Mucosa of rectum (tissue), 2 donors: ENCODE data around the gene SELENBP1.
A peak's percentile ranks its signal among the peaks of the same experiment; 100 is the strongest.

Experiments
- H3K27ac ChIP-seq, 2 donors: one replicate each; pipeline ENCODE4 v1.7.0; 2013; ENCODE audit warnings: inconsistent platforms in 2 of 2, low read depth in 2 of 2, low read length in 2 of 2
- H3K27me3 ChIP-seq, 2 donors: one replicate each; pipeline ENCODE4 v1.7.0; 2013; ENCODE audit warnings: low read length in 2 of 2; ENCODE audit not compliant: control insufficient read depth in 2 of 2, insufficient read depth in 2 of 2
- H3K36me3 ChIP-seq, 2 donors: one replicate each; pipeline ENCODE4 v1.7.0; 2013; ENCODE audit warnings: low read length in 2 of 2; ENCODE audit not compliant: control insufficient read depth in 2 of 2, insufficient read depth in 2 of 2
- H3K4me1 ChIP-seq, 2 donors: one replicate each; pipeline ENCODE4 v1.7.0; 2013; ENCODE audit warnings: low read length in 2 of 2, mild to moderate bottlenecking in 1 of 2; ENCODE audit not compliant: control insufficient read depth in 2 of 2, insufficient read depth in 2 of 2
- H3K4me3 ChIP-seq, 2 donors: one replicate each; pipeline ENCODE4 v1.7.0; 2013; ENCODE audit warnings: low read length in 2 of 2
- H3K9ac ChIP-seq, 2 donors: one replicate each; pipeline ENCODE4 v1.7.0; 2013; ENCODE audit warnings: low read length in 2 of 2, low read depth in 1 of 2, mild to moderate bottlenecking in 1 of 2
- H3K9me3 ChIP-seq, 2 donors: one replicate each; pipeline ENCODE4 v1.7.0; 2013; ENCODE audit warnings: low read length in 2 of 2; ENCODE audit not compliant: control insufficient read depth in 2 of 2
- donor health status: healthy.
- donor health status: Normal muscosa, but diverticular disease.

SELENBP1 gene

DNA sequence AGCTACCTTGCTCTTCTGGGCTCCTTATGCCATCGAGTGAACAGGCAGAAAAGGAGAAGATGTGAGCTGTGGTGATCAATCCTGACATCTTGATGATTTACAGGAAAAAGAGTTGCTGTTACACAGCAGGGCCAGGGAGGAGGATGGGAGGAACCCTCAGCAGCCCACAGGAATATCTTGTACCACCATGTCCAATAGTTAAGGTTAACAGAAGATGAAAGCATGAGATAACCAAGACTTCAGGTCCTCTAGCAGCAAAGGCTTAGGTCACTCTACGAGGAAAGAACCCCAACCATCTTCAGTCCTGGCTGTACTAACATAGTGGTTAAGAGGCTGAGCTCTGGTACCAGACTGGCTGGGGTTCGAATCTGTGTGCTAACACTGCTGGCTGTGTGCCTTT, 12.1 kb upstream of the SELENBP1 start:
- H3K4me1 ChIP-seq: peaks cover 0 to 7% of the 10 kb centered on the region in 2 donors
- no peaks in the 10 kb centered on the region for H3K36me3 ChIP-seq
- no peak overlapping the region for H3K4me3 ChIP-seq
- no peak overlapping the region for H3K27ac ChIP-seq
- no peaks in the 10 kb centered on the region for H3K27me3 ChIP-seq
- no peaks in the 10 kb centered on the region for H3K9me3 ChIP-seq
- no peak overlapping the region for H3K9ac ChIP-seq

DNA sequence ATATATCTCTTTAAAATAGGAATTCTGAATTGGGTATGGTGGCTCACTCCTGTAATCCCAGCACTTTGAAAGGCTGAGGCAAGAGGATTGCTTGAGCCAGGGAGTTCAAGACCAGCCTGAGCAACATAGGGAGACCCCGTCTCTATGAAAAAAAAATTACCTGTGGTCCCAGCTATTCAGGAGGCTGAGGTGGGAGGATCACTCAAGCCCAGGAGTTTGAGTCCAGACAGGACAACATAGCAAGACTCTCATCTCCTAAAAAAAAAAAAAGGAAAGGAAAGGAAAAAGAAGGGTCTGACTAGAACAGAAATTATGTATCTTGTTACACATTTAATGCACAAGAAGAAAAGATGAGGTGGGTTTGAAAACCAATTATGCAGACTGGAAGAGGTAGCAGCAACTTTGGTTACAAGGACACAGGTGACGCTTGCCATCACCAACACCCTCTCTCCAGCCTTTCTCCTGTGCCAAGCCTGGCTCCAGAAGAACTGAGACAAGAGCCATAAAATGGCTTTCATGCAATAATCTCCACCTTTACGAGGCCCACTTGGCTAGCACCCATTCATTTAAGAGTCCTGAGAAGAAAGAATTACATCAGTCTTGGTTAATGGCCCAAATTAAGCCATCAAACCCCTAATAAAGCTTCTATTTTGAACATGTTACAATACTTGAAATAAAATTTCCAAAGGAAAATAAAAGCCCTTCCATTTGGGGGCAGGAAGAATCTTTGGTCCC, 4.8 kb upstream of the SELENBP1 start:
- H3K27me3 ChIP-seq: no peaks in the 10 kb centered on the region

DNA sequence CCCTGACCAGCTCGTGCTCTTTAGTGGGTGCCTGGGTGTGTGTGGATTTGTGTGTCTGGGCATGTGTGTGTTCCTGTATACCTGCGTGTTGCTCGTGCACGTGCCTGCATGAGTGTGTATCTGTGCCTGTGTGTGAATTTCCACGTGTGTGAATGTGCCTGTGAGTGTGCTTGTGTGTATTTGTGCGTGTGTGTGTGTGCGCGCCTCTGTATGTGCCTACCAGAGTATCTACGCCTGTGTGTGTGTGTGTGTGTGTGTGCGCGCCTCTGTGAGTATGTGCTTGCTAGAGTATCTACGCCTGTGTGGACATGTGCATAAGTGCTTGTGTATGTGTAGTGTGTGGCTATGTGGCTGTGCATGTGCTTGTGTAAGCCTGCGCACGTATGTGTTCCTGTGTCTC, 691 bp upstream of the SELENBP1 start:
- Histone ChIP-seq H3K4me1 (peaks cover 53 to 66% of the 10 kb centered on the region in 2 donors), H3K4me3 (peak overlapping the region in 1 of 2 donors; percentile 48), H3K36me3 (peaks cover 11% of the 10 kb centered on the region in 2 donors), H3K9me3 (no peaks in the 10 kb centered on the region), H3K27ac (peak overlapping the region; percentile 64 to 94), H3K27me3 (no peaks in the 10 kb centered on the region), H3K9ac (peak overlapping the region in 1 of 2 donors; percentile 28)

More for the DNA sequence above, 4.8 kb upstream of the SELENBP1 start:
- Histone ChIP-seq H3K4me1 (peaks cover 24 to 34% of the 10 kb centered on the region in 2 donors), H3K9me3 (no peaks in the 10 kb centered on the region), H3K9ac (no peak overlapping the region), H3K36me3 (no peaks in the 10 kb centered on the region), H3K27ac (peak overlapping the region; percentile 65), H3K4me3 (no peak overlapping the region)

DNA sequence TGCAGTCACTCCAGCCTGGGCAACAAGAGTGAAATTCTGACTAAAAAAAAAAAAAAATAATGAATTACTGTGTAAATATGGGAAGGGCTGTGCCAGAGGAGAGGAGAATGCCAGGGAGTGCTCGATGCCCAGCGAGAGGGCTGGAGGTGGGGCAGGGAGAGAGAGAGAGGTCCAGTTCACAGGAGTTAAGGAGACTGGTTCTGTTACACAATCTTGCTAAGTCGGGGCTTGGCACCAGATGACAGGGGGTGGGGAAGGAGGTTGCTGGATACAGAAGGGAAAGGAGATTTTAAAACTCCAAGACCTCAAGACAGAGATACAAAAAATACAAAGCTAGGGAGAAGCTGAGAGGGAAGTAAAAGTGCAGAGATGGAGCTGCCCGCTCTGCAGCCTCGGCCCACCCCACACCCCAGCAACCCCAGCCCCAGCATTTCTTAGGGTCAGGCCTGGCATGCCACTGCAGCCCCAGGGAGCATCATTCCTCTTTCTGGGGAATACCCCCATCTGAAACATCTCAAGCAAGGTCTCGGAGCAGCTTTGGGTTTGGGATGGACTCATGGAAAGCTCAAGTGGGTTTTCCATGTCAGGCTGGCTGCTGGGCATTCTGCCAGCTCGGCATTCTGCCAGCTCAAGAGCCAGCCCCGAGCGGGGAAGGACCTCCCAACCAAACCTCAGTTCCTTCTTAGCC, 991 bp downstream of the SELENBP1 start:
- peak overlapping the region; percentile 91 to 94 for H3K27ac ChIP-seq
- H3K9ac ChIP-seq: peak overlapping the region; percentile 83 to 88
- peaks cover 22 to 23% of the 10 kb centered on the region in 2 donors for H3K36me3 ChIP-seq
- H3K27me3 ChIP-seq: no peaks in the 10 kb centered on the region
- no peaks in the 10 kb centered on the region for H3K9me3 ChIP-seq
- H3K4me1 ChIP-seq: peaks cover 47 to 58% of the 10 kb centered on the region in 2 donors
- peak overlapping the region; percentile 81 to 87 for H3K4me3 ChIP-seq

DNA sequence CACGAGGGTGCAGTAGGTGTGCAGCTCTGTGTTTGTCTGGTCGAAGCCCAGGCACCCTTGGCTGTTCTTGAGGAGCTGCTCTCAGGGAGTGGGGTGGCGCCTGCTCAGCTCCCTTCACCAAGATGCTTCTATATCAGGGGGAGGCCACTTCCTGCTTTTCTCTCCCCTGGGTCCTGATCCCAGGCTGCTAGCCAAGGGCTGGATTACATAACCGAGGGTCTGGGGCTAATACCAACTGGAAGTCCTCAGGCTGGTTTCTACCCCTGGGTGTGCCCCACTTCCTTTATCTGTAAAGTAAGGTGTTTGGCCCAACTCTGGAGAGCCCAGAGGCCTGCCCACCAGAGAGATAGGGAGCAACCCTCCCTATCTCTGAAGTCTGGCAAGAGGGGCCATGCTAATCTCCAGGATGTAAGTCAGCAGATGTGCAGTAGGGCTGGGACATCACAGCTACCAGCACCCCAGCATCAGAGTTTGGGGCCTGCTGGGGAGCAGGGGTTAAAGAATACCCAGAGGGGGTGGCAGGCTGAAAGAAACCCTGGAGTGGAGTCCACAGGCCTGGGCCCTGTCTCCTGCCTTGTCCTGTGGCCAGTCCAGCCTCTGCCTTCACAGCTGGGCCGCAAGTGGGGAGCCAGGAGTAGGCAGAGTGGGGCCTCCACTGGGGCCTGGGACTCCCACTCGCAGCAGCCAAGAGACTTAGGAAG, 2.1 kb downstream of the SELENBP1 start:
- no peaks in the 10 kb centered on the region for H3K9me3 ChIP-seq
- H3K4me1 ChIP-seq: peaks cover 47 to 55% of the 10 kb centered on the region in 2 donors
- peak overlapping the region; percentile 81 to 87 for H3K4me3 ChIP-seq
- peak overlapping the region; percentile 1 to 83 for H3K9ac ChIP-seq
- H3K27me3 ChIP-seq: no peaks in the 10 kb centered on the region
- peaks cover 34% of the 10 kb centered on the region in 2 donors for H3K36me3 ChIP-seq
- H3K27ac ChIP-seq: peak overlapping the region; percentile 91 to 94

DNA sequence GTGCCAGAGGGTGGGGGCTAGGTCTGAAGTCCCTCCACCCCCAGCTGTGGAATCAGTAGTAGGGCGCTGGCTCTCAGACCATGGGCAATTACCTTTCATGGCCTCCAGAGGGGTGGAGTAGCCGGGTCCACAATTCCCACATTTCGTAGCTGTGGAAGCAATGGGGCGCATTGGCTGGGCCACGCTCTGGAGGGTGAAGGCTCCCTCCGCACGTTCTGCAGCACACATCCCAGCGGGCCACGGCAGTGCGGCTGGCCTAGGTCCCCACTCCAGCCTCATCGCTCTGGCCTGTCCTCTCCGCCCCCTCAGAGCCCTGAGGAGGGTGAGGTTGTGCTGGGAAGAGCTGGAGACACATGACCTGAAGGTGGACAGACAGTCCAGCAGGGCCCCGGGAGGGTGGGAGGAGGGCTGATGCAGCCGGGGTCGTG, 2.9 kb downstream of the SELENBP1 start:
- H3K4me1 ChIP-seq: peaks cover 47 to 55% of the 10 kb centered on the region in 2 donors
- peaks cover 41 to 42% of the 10 kb centered on the region in 2 donors for H3K36me3 ChIP-seq
- H3K4me3 ChIP-seq: peak overlapping the region; percentile 81 to 87
- no peaks in the 10 kb centered on the region for H3K27me3 ChIP-seq
- H3K9ac ChIP-seq: peak overlapping the region in 1 of 2 donors; percentile 83
- H3K9me3 ChIP-seq: no peaks in the 10 kb centered on the region
- peak overlapping the region; percentile 91 to 94 for H3K27ac ChIP-seq

DNA sequence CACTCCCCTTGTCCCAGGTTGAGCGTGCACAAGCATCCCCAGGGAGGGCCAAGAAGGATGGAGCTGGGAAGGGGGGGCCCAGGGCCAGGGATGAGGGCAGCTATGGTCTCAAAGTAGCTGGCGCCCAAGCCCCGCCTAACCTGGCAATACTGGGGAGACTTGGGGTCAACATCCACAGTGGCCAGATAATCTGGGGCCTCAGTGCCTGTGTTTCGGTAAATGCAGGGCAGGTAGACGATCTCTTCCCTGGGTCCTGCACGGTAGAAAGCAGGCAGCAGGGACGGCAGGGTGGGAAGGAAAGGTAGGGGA, 3.2 kb downstream of the SELENBP1 start:
- Histone ChIP-seq H3K36me3 (peaks cover 45% of the 10 kb centered on the region in 2 donors), H3K4me1 (peaks cover 45 to 53% of the 10 kb centered on the region in 2 donors), H3K4me3 (peak overlapping the region; percentile 81 to 87), H3K9me3 (no peaks in the 10 kb centered on the region), H3K27me3 (no peaks in the 10 kb centered on the region), H3K27ac (peak overlapping the region in 1 of 2 donors; percentile 94), H3K9ac (no peak overlapping the region)

DNA sequence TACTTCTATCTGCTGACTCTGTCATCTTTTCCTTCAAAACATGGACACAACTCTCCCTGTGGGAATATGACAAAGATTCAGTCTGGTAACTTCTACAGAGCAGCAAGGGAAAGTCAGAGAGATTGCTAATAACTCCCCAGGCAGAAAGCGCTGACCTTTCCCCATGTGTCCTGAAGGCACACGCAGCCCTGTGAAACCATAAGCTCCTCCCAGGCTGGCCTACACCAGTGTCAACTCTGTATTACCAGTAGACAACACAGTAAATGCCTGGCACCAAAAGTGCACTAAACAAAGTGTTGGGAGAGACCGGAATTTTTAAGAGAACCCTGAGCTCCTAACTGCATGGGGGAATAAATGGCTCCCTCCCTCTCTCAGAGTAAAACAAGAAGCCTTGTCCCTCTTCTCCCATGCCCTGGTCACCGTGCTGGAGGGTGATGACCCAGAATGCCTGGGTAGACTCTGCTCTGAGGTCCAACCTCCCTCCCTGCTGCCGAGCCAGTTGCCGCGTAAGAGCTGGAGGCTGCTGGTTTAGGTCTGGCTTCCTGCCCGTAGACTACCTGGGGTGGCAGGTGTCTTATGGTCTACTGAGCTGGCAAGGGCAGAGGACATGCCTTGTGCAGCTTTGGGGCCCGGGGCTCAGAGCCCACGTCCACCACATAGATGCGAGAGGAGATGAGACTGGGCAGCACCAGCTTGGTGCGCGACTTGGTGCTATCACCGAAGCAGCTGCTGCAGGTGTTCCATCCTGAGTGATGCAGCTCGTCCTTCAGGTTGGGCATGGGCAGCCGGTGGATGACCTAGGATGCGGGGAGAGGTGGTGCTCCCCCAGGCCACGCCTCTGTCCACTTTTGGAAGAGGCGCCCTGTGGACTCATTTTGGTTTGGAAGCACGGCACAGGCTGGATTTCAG, 3.9 kb downstream of the SELENBP1 start:
- H3K4me3 ChIP-seq: peak overlapping the region; percentile 81 to 87
- H3K9ac ChIP-seq: peak overlapping the region in 1 of 2 donors; percentile 34
- no peaks in the 10 kb centered on the region for H3K9me3 ChIP-seq
- no peaks in the 10 kb centered on the region for H3K27me3 ChIP-seq
- H3K36me3 ChIP-seq: peaks cover 51% of the 10 kb centered on the region in 2 donors
- H3K27ac ChIP-seq: peak overlapping the region in 1 of 2 donors; percentile 32
- H3K4me1 ChIP-seq: peaks cover 42 to 47% of the 10 kb centered on the region in 2 donors

DNA sequence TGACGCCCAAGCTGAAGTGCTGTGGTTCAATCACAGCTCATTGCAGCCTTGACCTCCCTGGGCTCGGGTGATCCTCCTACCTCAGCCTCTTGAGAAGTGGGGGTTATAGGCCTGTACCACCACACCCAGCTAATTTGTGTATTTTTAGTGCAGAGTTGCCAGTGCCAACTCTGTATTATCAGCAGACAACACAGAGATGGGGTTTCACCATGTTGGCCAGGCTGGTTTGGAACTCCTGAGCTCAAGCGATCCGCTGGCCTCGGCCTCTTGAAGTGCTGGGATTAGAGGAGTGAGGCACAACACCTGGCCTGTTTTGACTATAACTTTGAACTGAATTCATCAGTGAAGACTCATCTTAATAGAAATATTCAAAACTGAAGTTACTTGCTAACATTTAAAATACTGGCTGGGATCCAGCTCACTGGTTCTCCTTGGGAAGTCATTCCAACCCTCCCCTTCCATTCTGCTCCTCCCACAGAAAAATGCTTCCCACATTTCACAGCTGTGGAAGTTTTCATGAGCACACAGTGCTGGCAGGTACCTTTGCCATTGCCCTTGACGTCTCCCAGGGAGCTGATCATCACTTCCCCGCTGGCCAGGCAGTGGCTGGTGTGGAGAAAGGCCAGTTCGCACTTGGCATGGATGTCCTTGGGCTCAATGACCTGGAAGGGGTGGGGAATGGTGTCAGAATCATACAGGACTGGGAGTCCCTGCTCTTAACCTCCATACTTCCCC, 4.7 kb downstream of the SELENBP1 start:
- Histone ChIP-seq H3K36me3 (peaks cover 52 to 54% of the 10 kb centered on the region in 2 donors), H3K9ac (no peak overlapping the region), H3K4me3 (no peak overlapping the region), H3K27me3 (no peaks in the 10 kb centered on the region), H3K27ac (no peak overlapping the region), H3K9me3 (peaks cover 0 to under 1% of the 10 kb centered on the region in 2 donors), H3K4me1 (peaks cover 34 to 39% of the 10 kb centered on the region in 2 donors)
